PC-9 (cell line): ENCODE measurements around the gene GMPR2.

Source experiments
- EZH2 ChIP-seq: fragments of 200-600 bp; sonication (generic); IDR thresholded peaks from 2 replicates; pipeline ENCODE4 v1.8.0; 2017; ENCODE audit warnings: antibody characterized with exemption, low read depth
- TF ChIP-seq, protein P1 (sequence below): fragments of 200-600 bp; sonication (generic); conservative IDR thresholded peaks from 2 replicates; pipeline ENCODE4 v1.6.1; 2017; ENCODE audit warnings: mixed run types, antibody characterized with exemption, mild to moderate bottlenecking, moderate library complexity

DNA sequence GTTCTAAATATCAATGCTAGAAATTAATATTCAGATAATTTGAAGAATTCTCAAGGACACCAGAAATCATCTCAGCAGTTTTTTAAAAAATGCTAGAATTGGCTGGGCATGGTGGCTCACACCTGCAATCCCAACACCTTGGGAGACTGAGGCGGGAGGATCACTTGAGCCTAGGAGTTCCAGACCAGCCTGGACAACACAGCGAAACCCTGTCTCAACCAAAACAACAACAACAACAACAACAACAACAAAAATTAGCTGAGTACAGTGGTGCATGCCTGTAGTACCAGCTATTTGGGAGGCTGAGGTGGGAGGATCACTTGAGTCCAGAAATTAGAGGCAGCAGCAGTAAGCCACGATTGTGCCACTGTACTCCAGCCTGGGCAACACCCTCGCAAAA is 13.6 kb upstream of the GMPR2 start:
- TF ChIP-seq, protein P1, sequence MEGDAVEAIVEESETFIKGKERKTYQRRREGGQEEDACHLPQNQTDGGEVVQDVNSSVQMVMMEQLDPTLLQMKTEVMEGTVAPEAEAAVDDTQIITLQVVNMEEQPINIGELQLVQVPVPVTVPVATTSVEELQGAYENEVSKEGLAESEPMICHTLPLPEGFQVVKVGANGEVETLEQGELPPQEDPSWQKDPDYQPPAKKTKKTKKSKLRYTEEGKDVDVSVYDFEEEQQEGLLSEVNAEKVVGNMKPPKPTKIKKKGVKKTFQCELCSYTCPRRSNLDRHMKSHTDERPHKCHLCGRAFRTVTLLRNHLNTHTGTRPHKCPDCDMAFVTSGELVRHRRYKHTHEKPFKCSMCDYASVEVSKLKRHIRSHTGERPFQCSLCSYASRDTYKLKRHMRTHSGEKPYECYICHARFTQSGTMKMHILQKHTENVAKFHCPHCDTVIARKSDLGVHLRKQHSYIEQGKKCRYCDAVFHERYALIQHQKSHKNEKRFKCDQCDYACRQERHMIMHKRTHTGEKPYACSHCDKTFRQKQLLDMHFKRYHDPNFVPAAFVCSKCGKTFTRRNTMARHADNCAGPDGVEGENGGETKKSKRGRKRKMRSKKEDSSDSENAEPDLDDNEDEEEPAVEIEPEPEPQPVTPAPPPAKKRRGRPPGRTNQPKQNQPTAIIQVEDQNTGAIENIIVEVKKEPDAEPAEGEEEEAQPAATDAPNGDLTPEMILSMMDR = no peak
- TF ChIP-seq EZH2 = no peak
